Lower leg skin (tissue), 4 donors: ENCODE data around the gene GABRG3. TPM values are rescaled to one million over a fixed set of nuclear protein-coding genes. Genes with fewer than 3 reads are reported as not detected.
A peak's percentile ranks its signal among the peaks of the same experiment; 100 is the strongest.

Source experiments
- DNase-seq, 2 donors: peaks; one replicate each; pipeline ENCODE4 v3.0.0-alpha.2; 2019; ENCODE audit warnings: low spot score in 2 of 2
- H3K4me3 ChIP-seq: fragments of 200-600 bp; sonication (generic); 2 replicates; pipeline ENCODE4 v1.5.1; 2017; ENCODE audit warnings: mild to moderate bottlenecking, low read depth; ENCODE audit not compliant: poor library complexity, severe bottlenecking
- POLR2A ChIP-seq, 2 donors: fragments of 450-650 bp; IDR thresholded peaks; one replicate each; pipeline ENCODE4 v1.6.1; 2016 to 2017; ENCODE audit warnings: antibody characterized with exemption in 2 of 2, mild to moderate bottlenecking in 1 of 2, moderate library complexity in 1 of 2
- WGBS, 2 donors: methylation state at CpG; one replicate each; pipeline ENCODE4 v1.1.5; 2018; 5-methylcytosine and 5-hydroxymethylcytosine counted together
- intact Hi-C: fragments of 100-400 bp; cut with DNase I; formaldehyde crosslinking; loops from one replicate; pipeline ENCODE4 v1.15.0; 2023; ENCODE audit warnings: low total_unique reads
- total RNA-seq, 4 donors: library from RNA; depleted of rRNA; stranded (reverse); fragments of >200 nt; gene quantifications; one replicate each; pipeline ENCODE4 v1.1.0, GENCODE V29; 2016
- TF ChIP-seq, protein P1 (sequence below), 3 donors: fragments of 450-650 bp; IDR thresholded peaks; one replicate each; pipeline ENCODE4 v1.5.1; 2016; ENCODE audit warnings: antibody characterized with exemption in 3 of 3, mild to moderate bottlenecking in 3 of 3, moderate library complexity in 2 of 3

The GABRG3 gene
- total RNA-seq, 4 donors from 2014 or later: 0.12 to 0.49 (median 0.25) TPM

DNA sequence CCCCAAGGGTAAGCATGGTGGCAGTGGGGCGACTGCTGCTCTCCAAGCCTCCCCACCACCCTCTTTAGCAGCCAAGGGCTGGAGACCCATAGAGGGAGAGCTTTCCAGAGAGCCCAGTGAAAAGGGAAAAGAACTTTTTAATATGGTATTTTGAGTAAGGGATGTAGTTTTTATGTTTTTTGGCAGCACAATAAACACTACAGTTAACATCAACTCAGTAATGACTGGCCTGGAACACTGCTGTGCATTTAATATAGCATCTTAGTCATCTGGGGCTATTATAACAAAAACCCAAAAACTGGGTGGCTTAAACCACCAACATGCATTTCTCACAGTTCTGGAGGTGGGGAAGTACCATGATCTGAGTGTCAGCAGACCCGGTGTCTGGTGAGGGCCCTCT, 495.8 kb downstream of the GABRG3 start:
- no peak for DNase-seq
- no peak for TF ChIP-seq POLR2A (IDR thresholded peaks at IDR 0.05)
- TF ChIP-seq, protein P1, sequence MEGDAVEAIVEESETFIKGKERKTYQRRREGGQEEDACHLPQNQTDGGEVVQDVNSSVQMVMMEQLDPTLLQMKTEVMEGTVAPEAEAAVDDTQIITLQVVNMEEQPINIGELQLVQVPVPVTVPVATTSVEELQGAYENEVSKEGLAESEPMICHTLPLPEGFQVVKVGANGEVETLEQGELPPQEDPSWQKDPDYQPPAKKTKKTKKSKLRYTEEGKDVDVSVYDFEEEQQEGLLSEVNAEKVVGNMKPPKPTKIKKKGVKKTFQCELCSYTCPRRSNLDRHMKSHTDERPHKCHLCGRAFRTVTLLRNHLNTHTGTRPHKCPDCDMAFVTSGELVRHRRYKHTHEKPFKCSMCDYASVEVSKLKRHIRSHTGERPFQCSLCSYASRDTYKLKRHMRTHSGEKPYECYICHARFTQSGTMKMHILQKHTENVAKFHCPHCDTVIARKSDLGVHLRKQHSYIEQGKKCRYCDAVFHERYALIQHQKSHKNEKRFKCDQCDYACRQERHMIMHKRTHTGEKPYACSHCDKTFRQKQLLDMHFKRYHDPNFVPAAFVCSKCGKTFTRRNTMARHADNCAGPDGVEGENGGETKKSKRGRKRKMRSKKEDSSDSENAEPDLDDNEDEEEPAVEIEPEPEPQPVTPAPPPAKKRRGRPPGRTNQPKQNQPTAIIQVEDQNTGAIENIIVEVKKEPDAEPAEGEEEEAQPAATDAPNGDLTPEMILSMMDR (IDR thresholded peaks at IDR 0.05): no peak
- no peak overlapping the region for H3K4me3 ChIP-seq
- WGBS, 2 donors: 56 to 71% methylated on average over 2 of the region's 2 CpGs
- intact Hi-C loops: no loop called here

DNA sequence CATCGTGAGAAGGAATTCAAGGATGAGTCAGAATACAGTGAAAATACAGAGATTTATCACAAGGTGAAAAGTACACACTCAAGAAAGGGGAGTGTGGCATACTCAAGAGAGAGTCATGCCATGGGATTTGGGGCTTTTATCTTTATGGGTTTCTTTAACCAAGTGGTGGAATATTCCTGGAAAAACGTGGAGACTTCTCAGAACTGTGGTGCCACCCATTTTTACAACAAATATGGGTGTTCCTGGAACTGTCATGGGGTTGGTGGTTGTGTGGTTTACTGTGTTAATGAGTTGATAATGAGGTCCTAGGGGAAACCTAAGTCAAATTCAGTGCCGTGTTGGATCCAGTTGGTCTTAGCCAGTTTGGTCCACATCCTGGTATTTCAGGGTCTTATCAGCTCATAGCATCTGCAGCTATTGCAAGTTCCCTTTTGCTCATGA, 497.2 kb downstream of the GABRG3 start:
- DNase-seq: no peak
- 53 to 59% methylated on average over 3 of the region's 3 CpGs for WGBS, 2 donors
- intact Hi-C loops: no loop called here
- TF ChIP-seq POLR2A (IDR thresholded peaks at IDR 0.05): no peak
- TF ChIP-seq, protein P1 (IDR thresholded peaks at IDR 0.05): no peak
- no peak overlapping the region for H3K4me3 ChIP-seq

DNA sequence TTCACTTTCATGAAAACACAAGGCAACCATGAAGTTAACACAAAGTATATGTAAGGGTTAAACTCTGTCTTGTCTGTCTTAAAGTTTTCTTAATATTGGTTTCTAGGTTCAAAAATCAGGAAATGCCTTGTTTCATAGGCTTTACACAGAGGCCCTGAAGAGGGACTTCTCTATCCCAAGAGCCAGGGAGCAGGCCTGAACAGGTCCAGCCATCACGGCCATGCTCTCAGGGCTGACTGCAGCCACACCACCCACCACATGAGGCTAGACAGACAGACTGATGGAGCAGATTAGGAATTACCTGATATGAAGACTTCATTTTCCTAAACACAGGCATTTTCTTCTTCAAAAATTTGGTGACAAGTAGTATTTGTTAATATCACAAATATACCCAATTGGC, 502.9 kb downstream of the GABRG3 start:
- no peak for TF ChIP-seq POLR2A (IDR thresholded peaks at IDR 0.05)
- TF ChIP-seq, protein P1 (IDR thresholded peaks at IDR 0.05): no peak
- DNase-seq: no peak
- intact Hi-C loops: no loop called here
- H3K4me3 ChIP-seq: no peak overlapping the region
- WGBS, 2 donors: 38 to 58% methylated on average over 1 of the region's 1 CpG

DNA sequence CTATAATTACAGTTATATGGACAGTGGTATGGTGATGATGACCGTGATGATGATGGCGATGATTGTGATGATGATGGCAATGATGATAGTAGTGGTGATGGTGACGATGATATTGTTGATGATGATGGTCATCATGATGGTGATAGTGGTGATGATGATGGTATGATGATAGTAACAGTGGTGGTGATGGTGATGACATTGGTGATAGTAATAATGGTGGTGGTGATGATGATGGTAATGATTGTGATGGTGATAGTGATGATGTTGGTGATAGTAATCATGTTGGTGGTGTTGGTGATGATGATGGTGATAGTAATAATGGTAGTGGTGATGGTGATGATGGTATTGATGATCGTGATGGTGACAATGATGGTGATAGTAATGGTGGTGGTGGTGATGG, 504.4 kb downstream of the GABRG3 start:
- TF ChIP-seq, protein P1 (IDR thresholded peaks at IDR 0.05): peak in 1 of 3 donors; percentile 23
- no peak for TF ChIP-seq POLR2A (IDR thresholded peaks at IDR 0.05)
- no peak overlapping the region for H3K4me3 ChIP-seq
- intact Hi-C loops: no loop called here
- DNase-seq: no peak
- 94 to 95% methylated on average over 4 of the region's 4 CpGs for WGBS, 2 donors

DNA sequence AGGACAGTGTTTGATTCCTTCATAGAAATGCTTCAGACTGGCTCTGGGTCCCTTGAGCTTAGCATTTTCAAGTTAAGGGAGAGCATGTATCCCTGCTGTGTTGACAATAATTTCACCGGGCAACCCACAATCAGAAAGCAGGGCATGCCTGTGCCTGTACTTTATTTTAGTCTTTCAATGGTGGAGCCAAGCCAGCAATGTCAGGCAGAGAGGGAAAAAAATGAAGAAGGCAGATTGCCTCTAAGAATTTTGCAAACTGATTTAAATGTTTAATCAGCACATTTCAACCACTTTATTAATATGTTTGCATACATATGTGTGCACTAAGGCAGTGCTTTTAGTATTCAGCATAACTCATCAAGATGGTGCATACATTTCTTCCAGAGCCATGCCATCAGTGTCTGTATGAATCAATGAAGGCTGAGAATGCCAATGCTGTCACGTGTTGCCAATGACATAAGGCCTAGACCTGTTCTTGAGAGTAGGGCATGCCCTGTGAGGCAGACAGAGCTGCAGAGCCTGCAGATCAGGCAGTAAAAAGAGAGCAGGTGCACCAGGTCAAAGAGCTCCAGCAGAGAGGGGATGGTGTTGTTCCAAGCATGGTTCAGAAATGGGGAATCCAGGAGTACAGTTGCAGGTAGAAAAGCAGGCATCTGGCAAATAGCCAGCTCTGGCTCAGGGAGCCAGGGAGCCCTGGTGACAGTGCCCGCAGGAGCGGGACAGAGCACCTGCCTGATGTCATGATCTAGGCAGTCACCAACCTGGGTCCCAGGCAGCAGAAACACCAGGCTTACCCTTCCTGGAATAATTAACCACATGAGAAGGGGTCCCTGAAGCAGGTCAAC, 508.5 kb downstream of the GABRG3 start:
- intact Hi-C loops: no loop called here
- TF ChIP-seq POLR2A (IDR thresholded peaks at IDR 0.05): no peak
- TF ChIP-seq, protein P1 (IDR thresholded peaks at IDR 0.05): no peak
- peak in 1 of 2 donors; percentile 54 for DNase-seq
- H3K4me3 ChIP-seq: no peak overlapping the region
- 31 to 63% methylated on average over 4 of the region's 4 CpGs for WGBS, 2 donors
